K562 (cell line): Measurements from ENCODE around the gene SLC43A1. TPM values are rescaled to one million over a fixed set of nuclear protein-coding genes. Genes with fewer than 3 reads are reported as not detected.

Experiments
- ATAC-seq: fragments of 200-7000 bp; cut with Tn5 transposase; 3 replicates; pipeline ENCODE4 v1.9.1; 2020; ENCODE audit warnings: moderate library complexity
- BruUV-seq: library from RNA; stranded (reverse); fragments of 400-500 nt; replicated peaks from 2 replicates; lab custom pipeline; 2021; lab: Mats Ljungman, UMichigan
- CTCF ChIA-PET: fragments of 300-600 bp; formaldehyde crosslinking; extraction: SDS; loops from one replicate; lab custom pipeline; 2021; ENCODE audit warnings: low intra/inter-chr PET ratio; lab: Yijun Ruan, JAX
- POLR2A ChIA-PET: fragments of 300-600, 350-650 bp; sonication (Branson Sonifier 250); formaldehyde crosslinking; extraction: SDS; loops from one replicate; lab custom pipeline; 2021; ENCODE audit warnings: antibody characterized with exemption, inconsistent platforms; lab: Yijun Ruan, JAX
- DNase-seq, 4 experiments: peaks; one replicate each; pipeline versions ENCODE4 v3.0.0 to v3.0.0-alpha.2; 2011 to 2018; ENCODE audit warnings: low spot score in 3 of 4, mixed read lengths in 3 of 4; ENCODE audit errors: extremely low read depth in 1 of 4
- FAIRE-seq: peaks from 2 replicates; lab custom pipeline; 2011; peaks lifted over from hg19 to GRCh38; lab: Jason Lieb, UNC
- H2AFZ ChIP-seq: 2 replicates; pipeline ENCODE4 v1.6.0; 2011; ENCODE audit warnings: low read depth, low read length, control low read depth, inconsistent platforms
- H3K27ac ChIP-seq: fragments of 200-600 bp; 3 replicates; pipeline ENCODE4 v1.8.0; 2011; ENCODE audit warnings: low read depth, mild to moderate bottlenecking, control low read depth, inconsistent platforms, low read length, moderate library complexity, mixed read lengths; ENCODE audit errors: extremely low read depth
- H3K27me3 ChIP-seq, 2 experiments: fragments of 300-600 bp in 1 of 2; 2 replicates in 1 of 2; 3 replicates in 1 of 2; pipeline versions ENCODE4 v1.6.0 to v1.8.0; 2011; ENCODE audit warnings: inconsistent platforms in 2 of 2, low read length in 2 of 2, mild to moderate bottlenecking in 1 of 2, mixed read lengths in 1 of 2, moderate library complexity in 1 of 2; ENCODE audit not compliant: control insufficient read depth in 2 of 2, insufficient read depth in 2 of 2
- H3K36me3 ChIP-seq: fragments of 300-600 bp; 3 replicates; pipeline ENCODE4 v1.8.0; 2011; ENCODE audit warnings: mild to moderate bottlenecking, low read length, inconsistent platforms; ENCODE audit not compliant: control insufficient read depth, insufficient read depth
- H3K4me1 ChIP-seq, 2 experiments: fragments of 200-600 bp in 1 of 2; replicated peaks in 1 of 2; 2 replicates in 1 of 2; 3 replicates in 1 of 2; pipeline versions ENCODE4 v1.5.1 to v1.8.0; 2011; ENCODE audit warnings: inconsistent platforms in 2 of 2, low read length in 2 of 2, mild to moderate bottlenecking in 1 of 2, mixed read lengths in 1 of 2, moderate library complexity in 1 of 2; ENCODE audit not compliant: control insufficient read depth in 2 of 2, insufficient read depth in 2 of 2
- H3K4me2 ChIP-seq: 2 replicates; pipeline ENCODE4 v1.6.1; 2011; ENCODE audit warnings: low read length, control low read depth, inconsistent platforms, mixed read lengths; ENCODE audit not compliant: insufficient read depth
- H3K4me3 ChIP-seq: fragments of 200-600 bp; sonication (generic), shearing (Covaris generic); 2 replicates; pipeline ENCODE4 v1.5.1; 2016; ENCODE audit warnings: control low read depth, inconsistent platforms
- H3K79me2 ChIP-seq: fragments of 200-600 bp; 3 replicates; pipeline ENCODE4 v1.8.0; 2011; ENCODE audit warnings: low read length, inconsistent platforms; ENCODE audit not compliant: control insufficient read depth, insufficient read depth
- H3K9ac ChIP-seq, 2 experiments: 2 replicates each; pipeline versions ENCODE4 v1.6.0 to v1.6.1; 2011; ENCODE audit warnings: low read depth in 2 of 2, low read length in 2 of 2, control low read depth in 1 of 2, inconsistent platforms in 1 of 2, mild to moderate bottlenecking in 1 of 2, mixed read lengths in 1 of 2; ENCODE audit not compliant: insufficient read depth in 1 of 2
- H3K9me1 ChIP-seq: one replicate; pipeline ENCODE4 v1.6.0; 2011; ENCODE audit warnings: inconsistent platforms, mild to moderate bottlenecking, low read length, moderate library complexity; ENCODE audit not compliant: control insufficient read depth, insufficient read depth
- H3K9me3 ChIP-seq: replicated peaks from 2 replicates; pipeline ENCODE4 v1.5.1; 2011; ENCODE audit warnings: low read depth, low read length, inconsistent platforms; ENCODE audit not compliant: control insufficient read depth, insufficient read depth
- H4K20me1 ChIP-seq: replicated peaks from 2 replicates; pipeline ENCODE4 v1.6.1; 2011; ENCODE audit warnings: low read length, inconsistent platforms, mixed read lengths; ENCODE audit not compliant: control insufficient read depth, insufficient read depth
- CEBPG ChIP-seq, 3 experiments: fragments of 200-800 bp in 1 of 3; sonication (Bioruptor generic) in 1 of 3; sonication (generic) in 1 of 3; formaldehyde crosslinking in 1 of 3; IDR thresholded peaks in 2 of 3; conservative IDR thresholded peaks in 1 of 3; 2 replicates each; pipeline versions ENCODE4 v1.6.1 to v1.8.0; 2016 to 2022; ENCODE audit warnings: missing compliant biosample characterization in 2 of 3, missing genetic modification characterization in 2 of 3, mild to moderate bottlenecking in 1 of 3, missing genetic modification reagents in 1 of 3
- ZKSCAN1 ChIP-seq: fragments of 150-350 bp; IDR thresholded peaks from 2 replicates; pipeline ENCODE4 v1.6.1; 2016; ENCODE audit warnings: low read depth, low read length
- WGBS: fragments of 100-300 bp; shearing (Covaris generic); methylation state at CpG from one replicate; pipeline ENCODE4 v1.1.6; 2016; ENCODE audit warnings: low coverage, mixed read lengths; ENCODE audit not compliant: insufficient coverage; ENCODE audit errors: missing lambda C conversion rate; 5-methylcytosine and 5-hydroxymethylcytosine counted together
- in situ Hi-C: fragments of 300-500 bp; cut with MboI; formaldehyde crosslinking; loops from 4 replicates; pipeline ENCODE4 v1.15.0; 2018; ENCODE audit warnings: inconsistent platforms, mixed read lengths
- intact Hi-C: fragments of 100-400 bp; cut with micrococcal nuclease; formaldehyde crosslinking; loops from 2 replicates; pipeline ENCODE4 v1.14.2; 2022
- polyA plus RNA-seq, 8 experiments: library from polyadenylated mRNA; depleted of rRNA in 4 of 8; stranded (reverse) in 5 of 8; unstranded in 3 of 8; fragments of >200 nt; fragmentation: Nextera tagmentation in 2 of 8; fragmentation: Illumina TruSeq in 1 of 8; extraction: Ambion mirVana in 2 of 8; extraction: Trizol in 1 of 8; gene quantifications; 2 replicates each; pipeline versions ENCODE4 v1.2.1 to v1.2.3, GENCODE V29; 2011 to 2014; ENCODE audit warnings: inconsistent platforms in 1 of 8, missing spikeins in 1 of 8
- total RNA-seq, 7 experiments: library from RNA; depleted of rRNA in 6 of 7; stranded (reverse); fragments of >200 nt in 6 of 7; fragmentation: Illumina TruSeq in 2 of 7; extraction: Trizol in 2 of 7; gene quantifications; 2 replicates each; pipeline versions ENCODE4 v1.2.1 to v1.2.3, GENCODE V29; 2011 to 2021; ENCODE audit warnings: low replicate concordance in 1 of 7
- TF ChIP-seq, protein P1 (sequence below): fragments of 250-450 bp; sonication (Bioruptor Pico); IDR thresholded peaks from 2 replicates; pipeline ENCODE4 v1.4.0; 2020
- TF ChIP-seq, protein P2 (sequence below): sonication (generic); formaldehyde crosslinking; IDR thresholded peaks from 2 replicates; pipeline ENCODE4 v1.8.0; 2023; ENCODE audit warnings: missing genetic modification reagents, mild to moderate bottlenecking, borderline replicate concordance

SLC43A1 gene
- total and polyA plus RNA-seq, 9 of the 15 experiments (the other 6 are each of a cell fraction or from before 2014, with no cell fraction given): 2.6 to 41.8 (median 24.6) TPM

DNA sequence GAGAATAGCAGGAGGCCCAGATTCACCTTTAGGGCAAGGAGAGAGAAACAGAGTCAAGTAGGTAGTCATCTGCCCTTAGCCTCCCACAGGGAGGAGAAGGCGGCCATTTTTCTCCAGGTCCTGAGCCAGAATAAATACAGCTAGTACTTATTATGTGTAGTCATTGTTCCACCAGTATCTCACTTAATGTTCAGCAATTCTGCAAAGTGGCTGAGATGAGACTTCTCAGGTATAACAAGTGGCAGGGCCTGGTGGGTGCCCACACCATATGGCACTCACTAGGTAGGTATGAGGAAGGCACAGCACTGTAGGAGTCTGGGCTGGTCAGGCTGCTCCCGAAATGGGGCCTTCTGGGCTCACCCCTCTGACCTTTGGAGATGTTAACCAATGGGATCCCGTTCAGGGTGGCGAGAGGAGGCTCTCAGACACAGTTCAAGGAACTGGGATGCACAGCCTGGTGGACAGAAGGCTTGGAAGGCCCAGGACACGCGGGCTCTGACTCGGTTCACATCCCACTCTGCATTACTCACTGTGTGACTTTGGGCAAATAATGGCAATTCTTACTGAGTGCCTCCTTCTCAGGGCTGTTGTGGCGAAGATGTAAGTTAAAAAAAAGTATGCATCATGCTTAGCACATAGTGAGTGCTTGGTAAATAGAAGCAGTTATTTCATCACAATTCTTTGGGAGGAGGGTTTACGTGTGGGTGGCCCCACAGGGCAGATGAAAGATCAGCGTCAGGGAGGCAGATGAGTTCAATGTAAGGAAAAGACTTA is 30.1 kb downstream of the SLC43A1 start:
- ChIA-PET CTCF (no interaction called here), POLR2A (no interaction called here)
- Histone ChIP-seq H3K36me3 (peaks cover 64% of the 10 kb centered on the region), H3K4me2 (no peak overlapping the region), H3K9ac (no peak overlapping the region), H3K9me3 (no peaks in the 10 kb centered on the region), H3K27me3 (no peaks in the 10 kb centered on the region), H3K27ac (no peak overlapping the region), H3K9me1 (no peaks in the 10 kb centered on the region), H4K20me1 (peaks cover 7% of the 10 kb centered on the region; the same call in 1 of the 2 replicates), H3K4me1 (peaks cover 2 to 11% of the 10 kb centered on the region in 2 experiments; a peak in 4 of 5 replicates), H3K79me2 (no peaks in the 10 kb centered on the region), H3K4me3 (no peak overlapping the region), H2AFZ (no peak overlapping the region)
- no peak for FAIRE-seq
- DNase-seq: no peak
- ATAC-seq: peak; percentile 5; the same call in 1 of the 3 replicates
- no TSS peak for BruUV-seq
- intact Hi-C loops: no loop called here
- WGBS: 88% methylated on average over 10 of the region's 10 CpGs
- TF ChIP-seq, protein P1, sequence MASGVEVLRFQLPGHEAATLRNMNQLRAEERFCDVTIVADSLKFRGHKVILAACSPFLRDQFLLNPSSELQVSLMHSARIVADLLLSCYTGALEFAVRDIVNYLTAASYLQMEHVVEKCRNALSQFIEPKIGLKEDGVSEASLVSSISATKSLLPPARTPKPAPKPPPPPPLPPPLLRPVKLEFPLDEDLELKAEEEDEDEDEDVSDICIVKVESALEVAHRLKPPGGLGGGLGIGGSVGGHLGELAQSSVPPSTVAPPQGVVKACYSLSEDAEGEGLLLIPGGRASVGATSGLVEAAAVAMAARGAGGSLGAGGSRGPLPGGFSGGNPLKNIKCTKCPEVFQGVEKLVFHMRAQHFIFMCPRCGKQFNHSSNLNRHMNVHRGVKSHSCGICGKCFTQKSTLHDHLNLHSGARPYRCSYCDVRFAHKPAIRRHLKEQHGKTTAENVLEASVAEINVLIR (CRISPR knock-in tag): no peak
- TF ChIP-seq ZKSCAN1 (peak; percentile 19; the same call in 1 of the 2 replicates), CEBPG (CRISPR knock-in tag; IDR thresholded peaks at IDR 0.05) (peak; percentile 33; the same call in 1 of the 2 replicates), CEBPG (tag; conservative IDR thresholded peaks at IDR 0.05 in 1 of 2, IDR thresholded peaks at IDR 0.05 in 1 of 2) (peak in 1 of 2 experiments; percentile 58; a peak in 1 of 4 replicates)
- TF ChIP-seq, protein P2, sequence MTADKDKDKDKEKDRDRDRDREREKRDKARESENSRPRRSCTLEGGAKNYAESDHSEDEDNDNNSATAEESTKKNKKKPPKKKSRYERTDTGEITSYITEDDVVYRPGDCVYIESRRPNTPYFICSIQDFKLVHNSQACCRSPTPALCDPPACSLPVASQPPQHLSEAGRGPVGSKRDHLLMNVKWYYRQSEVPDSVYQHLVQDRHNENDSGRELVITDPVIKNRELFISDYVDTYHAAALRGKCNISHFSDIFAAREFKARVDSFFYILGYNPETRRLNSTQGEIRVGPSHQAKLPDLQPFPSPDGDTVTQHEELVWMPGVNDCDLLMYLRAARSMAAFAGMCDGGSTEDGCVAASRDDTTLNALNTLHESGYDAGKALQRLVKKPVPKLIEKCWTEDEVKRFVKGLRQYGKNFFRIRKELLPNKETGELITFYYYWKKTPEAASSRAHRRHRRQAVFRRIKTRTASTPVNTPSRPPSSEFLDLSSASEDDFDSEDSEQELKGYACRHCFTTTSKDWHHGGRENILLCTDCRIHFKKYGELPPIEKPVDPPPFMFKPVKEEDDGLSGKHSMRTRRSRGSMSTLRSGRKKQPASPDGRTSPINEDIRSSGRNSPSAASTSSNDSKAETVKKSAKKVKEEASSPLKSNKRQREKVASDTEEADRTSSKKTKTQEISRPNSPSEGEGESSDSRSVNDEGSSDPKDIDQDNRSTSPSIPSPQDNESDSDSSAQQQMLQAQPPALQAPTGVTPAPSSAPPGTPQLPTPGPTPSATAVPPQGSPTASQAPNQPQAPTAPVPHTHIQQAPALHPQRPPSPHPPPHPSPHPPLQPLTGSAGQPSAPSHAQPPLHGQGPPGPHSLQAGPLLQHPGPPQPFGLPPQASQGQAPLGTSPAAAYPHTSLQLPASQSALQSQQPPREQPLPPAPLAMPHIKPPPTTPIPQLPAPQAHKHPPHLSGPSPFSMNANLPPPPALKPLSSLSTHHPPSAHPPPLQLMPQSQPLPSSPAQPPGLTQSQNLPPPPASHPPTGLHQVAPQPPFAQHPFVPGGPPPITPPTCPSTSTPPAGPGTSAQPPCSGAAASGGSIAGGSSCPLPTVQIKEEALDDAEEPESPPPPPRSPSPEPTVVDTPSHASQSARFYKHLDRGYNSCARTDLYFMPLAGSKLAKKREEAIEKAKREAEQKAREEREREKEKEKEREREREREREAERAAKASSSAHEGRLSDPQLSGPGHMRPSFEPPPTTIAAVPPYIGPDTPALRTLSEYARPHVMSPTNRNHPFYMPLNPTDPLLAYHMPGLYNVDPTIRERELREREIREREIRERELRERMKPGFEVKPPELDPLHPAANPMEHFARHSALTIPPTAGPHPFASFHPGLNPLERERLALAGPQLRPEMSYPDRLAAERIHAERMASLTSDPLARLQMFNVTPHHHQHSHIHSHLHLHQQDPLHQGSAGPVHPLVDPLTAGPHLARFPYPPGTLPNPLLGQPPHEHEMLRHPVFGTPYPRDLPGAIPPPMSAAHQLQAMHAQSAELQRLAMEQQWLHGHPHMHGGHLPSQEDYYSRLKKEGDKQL (CRISPR knock-in tag): no peak
- in situ Hi-C loops: no loop called here
